Measurements from ENCODE around the gene SARM1.

SARM1 gene

GRCh38 chr17:28348979-28349378, 22.5 kb upstream of the SARM1 start:
- Mint-ChIP-seq H3K27ac (no peak overlapping the region), H3K9me3 (no peaks in the 10 kb centered on the region), H3K36me3 (peaks cover 99% of the 10 kb centered on the region), H3K4me1 (no peaks in the 10 kb centered on the region), H3K4me3 (no peak overlapping the region)
- DNase-seq (ENCODE audit: low spot score in 2 of 2) (no peak), ATAC-seq (no peak)

- Mint-ChIP-seq H3K4me1 (no peaks in the 10 kb centered on the region), H3K27ac (peak overlapping the region; percentile 73), H3K9me3 (no peaks in the 10 kb centered on the region), H3K4me3 (no peak overlapping the region), H3K36me3 (peaks cover 100% of the 10 kb centered on the region)
- DNase-seq (ENCODE audit: low spot score in 2 of 2), result no peak
- ATAC-seq, result no peak
Observed at GRCh38 chr17:28350271-28350670, 21.2 kb upstream of the SARM1 start.

GRCh38 chr17:28357061-28357900, 14.2 kb upstream of the SARM1 start, which contains the start of gene POLDIP2:
POLDIP2 (minus strand) TSS chr17:28357527; CDS start chr17:28357448, 79 bp downstream.
- no peaks in the 10 kb centered on the region for H3K9me3 Mint-ChIP-seq
- peak; percentile 93 to 97 for DNase-seq (ENCODE audit: low spot score in 2 of 2)
- H3K27ac Mint-ChIP-seq, result peak within 1 kb of the TSS; percentile 96
- peaks cover 23% of the 10 kb centered on the region for H3K4me1 Mint-ChIP-seq
- peaks cover 92% of the 10 kb centered on the region for H3K36me3 Mint-ChIP-seq
- H3K4me3 Mint-ChIP-seq, result peak within 1 kb of the TSS; percentile 92
- ATAC-seq, result peak; percentile 100

GRCh38 chr17:28357901-28358197, 13.6 kb upstream of the SARM1 start:
- ATAC-seq, result no peak
- Mint-ChIP-seq H3K4me3 (peak overlapping the region; percentile 92), H3K9me3 (no peaks in the 10 kb centered on the region), H3K27ac (peak overlapping the region; percentile 96), H3K36me3 (peaks cover 92% of the 10 kb centered on the region), H3K4me1 (peaks cover 23% of the 10 kb centered on the region)
- DNase-seq (ENCODE audit: low spot score in 2 of 2), result no peak

- no peak for ATAC-seq
- H3K27ac Mint-ChIP-seq, result no peak overlapping the region
- H3K9me3 Mint-ChIP-seq, result no peaks in the 10 kb centered on the region
Observed at GRCh38 chr17:28363186-28363585, 8.3 kb upstream of the SARM1 start.

GRCh38 chr17:28363776-28364650, 7.5 kb upstream of the SARM1 start:
- DNase-seq (ENCODE audit: low spot score in 2 of 2), result no peak
- no peaks in the 10 kb centered on the region for H3K4me1 Mint-ChIP-seq
- no peak overlapping the region for H3K4me3 Mint-ChIP-seq
- no peak for ATAC-seq
- no peak overlapping the region for H3K27ac Mint-ChIP-seq
- peaks cover 48% of the 10 kb centered on the region for H3K36me3 Mint-ChIP-seq
- no peaks in the 10 kb centered on the region for H3K9me3 Mint-ChIP-seq

More at GRCh38 chr17:28363186-28363585, 8.3 kb upstream of the SARM1 start:
- Mint-ChIP-seq H3K4me3 (no peak overlapping the region), H3K36me3 (peaks cover 55% of the 10 kb centered on the region), H3K4me1 (peaks cover 3% of the 10 kb centered on the region)
- DNase-seq (ENCODE audit: low spot score in 2 of 2), result no peak

GRCh38 chr17:28364665-28365363, 6.7 kb upstream of the SARM1 start, which contains the start of gene SEBOX:
SEBOX (minus strand) TSS chr17:28365199; CDS start chr17:28365151, 48 bp downstream.
- DNase-seq (ENCODE audit: low spot score in 2 of 2), result no peak
- Mint-ChIP-seq H3K9me3 (no peaks in the 10 kb centered on the region), H3K36me3 (peaks cover 40% of the 10 kb centered on the region), H3K27ac (no peak within 1 kb of the TSS), H3K4me1 (no peaks in the 10 kb centered on the region), H3K4me3 (no peak within 1 kb of the TSS)
- ATAC-seq, result no peak

GRCh38 chr17:28365487-28365886, 6.0 kb upstream of the SARM1 start:
- Mint-ChIP-seq H3K9me3 (no peaks in the 10 kb centered on the region), H3K4me3 (no peak overlapping the region), H3K27ac (no peak overlapping the region), H3K36me3 (peaks cover 38% of the 10 kb centered on the region), H3K4me1 (no peaks in the 10 kb centered on the region)
- no peak for DNase-seq (ENCODE audit: low spot score in 2 of 2)
- no peak for ATAC-seq

GRCh38 chr17:28366605-28367004, 4.9 kb upstream of the SARM1 start:
- Mint-ChIP-seq H3K4me3 (no peak overlapping the region), H3K4me1 (peaks cover 6% of the 10 kb centered on the region), H3K36me3 (peaks cover 34% of the 10 kb centered on the region), H3K27ac (no peak overlapping the region), H3K9me3 (no peaks in the 10 kb centered on the region)
- DNase-seq (ENCODE audit: low spot score in 2 of 2) (no peak), ATAC-seq (no peak)

GRCh38 chr17:28367641-28368305, 3.7 kb upstream of the SARM1 start:
- Mint-ChIP-seq H3K9me3 (no peaks in the 10 kb centered on the region), H3K36me3 (peaks cover 23% of the 10 kb centered on the region), H3K4me1 (peaks cover 11% of the 10 kb centered on the region), H3K27ac (no peak overlapping the region), H3K4me3 (no peak overlapping the region)
- no peak for DNase-seq (ENCODE audit: low spot score in 2 of 2)
- no peak for ATAC-seq

- no peak overlapping the region for H3K27ac Mint-ChIP-seq
- peaks cover 17% of the 10 kb centered on the region for H3K36me3 Mint-ChIP-seq
- DNase-seq (ENCODE audit: low spot score in 2 of 2), result no peak
- no peaks in the 10 kb centered on the region for H3K9me3 Mint-ChIP-seq
- H3K4me3 Mint-ChIP-seq, result no peak overlapping the region
- no peak for ATAC-seq
- H3K4me1 Mint-ChIP-seq, result peaks cover 17% of the 10 kb centered on the region
Observed at GRCh38 chr17:28368306-28368831, 3.1 kb upstream of the SARM1 start.

- no peaks in the 10 kb centered on the region for H3K9me3 Mint-ChIP-seq
- peaks cover 12% of the 10 kb centered on the region for H3K36me3 Mint-ChIP-seq
- peaks cover 21% of the 10 kb centered on the region for H3K4me1 Mint-ChIP-seq
- H3K27ac Mint-ChIP-seq, result no peak overlapping the region
- no peak for DNase-seq (ENCODE audit: low spot score in 2 of 2)
- H3K4me3 Mint-ChIP-seq, result no peak overlapping the region
- no peak for ATAC-seq
Observed at GRCh38 chr17:28368915-28369683, 2.4 kb upstream of the SARM1 start.

GRCh38 chr17:28369684-28370034, 1.8 kb upstream of the SARM1 start:
- Mint-ChIP-seq H3K36me3 (peaks cover 12% of the 10 kb centered on the region), H3K4me1 (peaks cover 21% of the 10 kb centered on the region), H3K9me3 (no peaks in the 10 kb centered on the region), H3K27ac (peak overlapping the region; percentile 83), H3K4me3 (no peak overlapping the region)
- no peak for DNase-seq (ENCODE audit: low spot score in 2 of 2)
- ATAC-seq, result no peak
